ENCODE measurements around the gene FNIP1.
"Not testable (repeated sequence)": the region's sequence is repeated elsewhere in the genome, so short reads cannot be mapped to it uniquely, and the experiment has no call there.

FNIP1 gene

GRCh38 chr5:131634996-131635683, 161.7 kb downstream of the FNIP1 start, which contains the start of gene RAPGEF6:
TSS of gene RAPGEF6 (minus strand) at chr5:131635229. CDS start at chr5:131635030, 199 bp downstream.
- peak; percentile 100 for DNase-seq

DNA sequence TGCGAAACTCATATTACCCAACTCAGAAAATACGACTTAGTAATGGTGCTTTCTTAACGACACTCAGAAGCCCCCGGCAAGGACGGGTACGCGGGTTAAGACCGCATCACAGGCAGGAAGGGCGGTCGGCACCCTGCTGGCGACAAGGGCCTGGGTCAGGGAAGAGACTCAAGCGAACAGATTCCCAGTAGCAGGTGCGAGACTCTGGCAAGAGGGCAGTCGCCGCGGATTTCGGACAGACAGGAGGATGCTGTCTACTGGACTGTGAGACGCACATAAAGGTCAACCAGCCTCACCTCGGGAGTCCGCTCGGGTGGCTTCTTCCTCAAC, 162.2 kb downstream of the FNIP1 start:
- peak; percentile 60 for DNase-seq

DNA sequence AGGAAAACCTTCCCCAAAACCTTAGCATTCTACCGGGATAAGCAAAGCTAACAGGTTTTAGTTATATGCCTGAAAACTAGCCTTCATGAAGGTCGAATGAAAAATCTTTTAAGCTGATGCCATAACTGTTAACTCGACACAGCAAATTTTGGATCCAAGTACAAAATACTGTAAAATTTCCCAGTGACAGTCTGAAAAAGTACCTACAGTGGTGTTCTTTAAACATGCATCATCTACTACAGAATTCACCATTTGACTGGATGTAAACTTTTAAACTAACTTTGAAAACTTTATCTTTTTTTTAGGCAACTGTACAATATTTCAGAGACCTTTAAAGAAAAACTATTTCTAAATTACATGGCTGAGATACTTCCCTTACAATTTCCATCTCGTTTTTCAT, 162.6 kb downstream of the FNIP1 start:
- DNase-seq = no peak

DNA sequence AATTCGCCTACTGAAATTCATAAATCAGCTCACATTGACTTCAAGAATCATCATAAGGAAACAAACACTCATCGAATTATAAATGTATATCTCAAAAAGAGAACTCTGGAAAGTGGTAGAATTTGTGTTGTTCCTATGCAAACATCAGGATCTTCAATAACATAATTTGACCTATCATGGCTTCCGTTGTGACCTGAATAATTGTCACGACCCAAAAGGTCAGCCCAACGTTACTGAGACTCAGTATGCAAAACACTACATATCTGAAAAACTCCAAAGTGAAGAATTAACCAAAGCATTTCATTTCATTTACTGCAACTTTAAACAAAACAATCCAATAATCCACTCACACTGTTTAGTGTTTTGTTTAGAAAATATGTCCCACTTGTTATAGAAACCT, 163.0 kb downstream of the FNIP1 start:
- DNase-seq = no peak

GRCh38 chr5:131630963-131631350, 165.9 kb downstream of the FNIP1 start:
- DNase-seq = no peak

GRCh38 chr5:131630208-131630962, 166.4 kb downstream of the FNIP1 start:
- no peak for DNase-seq

DNA sequence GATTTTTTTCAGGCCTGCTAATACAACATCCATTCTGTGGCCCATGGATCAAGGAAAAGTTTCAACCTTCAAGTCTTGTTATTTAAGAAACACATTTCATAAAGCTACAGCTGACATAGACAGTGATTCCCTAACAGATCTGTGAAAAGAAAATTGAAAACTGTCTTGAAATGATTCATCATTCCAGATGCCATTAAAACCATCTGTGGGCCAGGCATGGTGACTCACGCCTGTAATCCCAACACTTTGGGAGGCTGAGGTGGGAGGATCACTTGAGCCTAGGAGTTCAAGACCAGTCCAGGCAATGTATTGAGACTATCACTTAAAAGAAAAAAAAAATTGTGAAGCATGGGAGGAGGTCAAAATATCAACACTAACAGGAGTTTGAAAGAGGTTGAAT, 167.8 kb downstream of the FNIP1 start:
- peak; percentile 5 for DNase-seq

GRCh38 chr5:131627207-131627865, 169.5 kb downstream of the FNIP1 start:
- no peak for DNase-seq

DNA sequence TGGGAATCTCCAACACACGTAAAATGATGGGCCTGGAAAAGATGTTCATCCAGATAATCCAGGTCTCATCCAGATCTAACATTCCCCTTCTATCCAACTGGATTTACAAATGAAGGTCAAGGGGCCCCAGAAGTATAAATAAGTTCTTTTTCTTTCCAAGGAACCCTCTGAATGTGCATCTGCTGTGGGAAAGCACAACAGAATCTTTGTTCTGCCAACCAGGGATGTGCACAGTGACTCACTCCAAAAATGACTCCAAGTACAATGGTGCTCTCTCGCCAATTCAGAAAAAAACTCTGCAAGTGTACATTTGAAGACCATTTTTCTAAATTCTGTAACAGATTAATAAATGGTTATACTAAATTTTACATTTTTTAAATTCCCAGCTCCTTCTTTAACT, 174.2 kb downstream of the FNIP1 start:
- no peak for DNase-seq

DNA sequence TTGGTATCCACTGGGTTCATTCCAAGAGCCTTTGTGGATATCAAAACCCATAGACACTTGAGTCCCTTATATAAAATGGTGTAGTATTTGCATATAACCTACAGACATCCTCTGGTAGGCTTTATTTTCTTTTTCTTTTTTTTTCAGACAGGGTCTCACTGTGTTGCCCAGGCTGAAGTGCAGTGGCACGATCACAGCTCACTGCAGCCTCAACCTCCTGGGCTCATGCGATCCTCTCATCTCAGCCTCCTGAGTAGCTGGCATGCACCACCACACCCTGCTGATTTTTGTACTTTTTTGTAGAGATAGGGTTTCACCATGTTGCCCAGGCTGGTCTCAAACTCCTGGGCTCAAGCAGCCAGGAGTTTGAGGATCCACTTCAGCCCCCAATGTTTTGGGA, 175.7 kb downstream of the FNIP1 start:
- not testable (repeated sequence) for DNase-seq

DNA sequence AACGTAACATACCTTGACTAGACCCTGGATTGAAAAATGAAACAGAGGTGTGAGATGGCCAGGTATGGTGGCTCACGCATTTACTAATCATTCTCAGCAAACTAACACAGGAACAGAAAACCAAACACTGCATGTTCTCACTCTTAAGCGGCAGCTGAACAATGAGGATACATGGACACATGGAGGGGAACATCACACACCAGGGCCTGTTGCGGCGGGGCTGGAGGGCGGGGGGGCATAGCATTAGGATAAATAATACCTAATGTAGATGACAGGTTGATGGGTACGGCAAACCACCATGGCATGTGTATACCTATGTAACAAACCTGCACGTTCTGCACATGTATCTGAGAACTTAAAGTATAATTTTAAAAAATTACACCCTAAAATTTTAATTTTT, 177.7 kb downstream of the FNIP1 start:
- DNase-seq = no peak

DNA sequence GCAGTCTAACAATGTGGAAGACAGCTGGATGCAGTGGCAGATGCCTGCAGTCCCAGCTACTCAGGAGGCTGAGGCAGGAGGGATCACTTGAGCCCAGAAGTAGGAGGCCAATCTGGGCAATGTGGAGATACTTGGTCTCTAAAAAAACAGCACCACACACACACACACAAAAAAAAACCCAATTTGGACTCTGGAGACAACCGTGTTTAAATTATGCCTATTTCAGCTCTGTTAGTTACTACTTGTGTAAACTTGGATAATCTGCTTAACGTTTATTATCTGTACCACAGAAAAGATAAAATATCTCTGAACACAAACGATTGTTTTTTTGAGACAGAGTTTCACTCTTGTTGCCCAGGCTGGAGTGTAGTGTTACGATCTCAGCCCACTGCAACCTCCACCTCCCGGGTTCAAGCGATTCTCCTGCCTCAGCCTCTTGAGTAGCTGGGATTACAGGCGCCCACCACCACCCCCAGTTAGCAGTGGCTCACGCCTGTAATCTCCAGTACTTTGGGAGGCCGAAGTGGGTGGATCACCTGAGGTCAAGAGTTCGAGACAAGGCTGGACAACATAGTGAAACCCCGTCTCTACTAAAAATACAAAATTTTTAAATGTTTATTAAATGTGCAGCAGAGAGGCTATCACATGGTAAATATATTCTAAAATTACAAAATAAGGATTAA, 179.5 kb downstream of the FNIP1 start:
- DNase-seq = no peak

DNA sequence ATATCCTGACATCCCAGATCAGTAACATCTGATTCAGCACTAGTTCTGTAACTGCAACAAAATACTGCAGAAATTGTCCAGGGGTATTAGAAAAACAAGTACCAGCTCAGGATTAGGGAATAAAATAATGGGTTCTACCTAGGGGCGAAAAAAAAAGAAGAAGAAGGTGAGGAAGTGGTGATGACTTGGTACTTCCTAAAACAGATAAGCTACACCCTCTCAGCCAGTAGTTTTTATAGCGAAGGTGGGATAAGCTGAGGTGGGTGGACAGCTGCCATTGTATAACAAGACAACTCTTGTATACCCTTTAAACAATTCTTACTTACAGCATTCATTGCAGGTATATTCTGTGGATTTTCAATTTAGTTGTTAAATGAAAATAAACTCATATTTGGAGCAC, 180.9 kb downstream of the FNIP1 start:
- DNase-seq = no peak

DNA sequence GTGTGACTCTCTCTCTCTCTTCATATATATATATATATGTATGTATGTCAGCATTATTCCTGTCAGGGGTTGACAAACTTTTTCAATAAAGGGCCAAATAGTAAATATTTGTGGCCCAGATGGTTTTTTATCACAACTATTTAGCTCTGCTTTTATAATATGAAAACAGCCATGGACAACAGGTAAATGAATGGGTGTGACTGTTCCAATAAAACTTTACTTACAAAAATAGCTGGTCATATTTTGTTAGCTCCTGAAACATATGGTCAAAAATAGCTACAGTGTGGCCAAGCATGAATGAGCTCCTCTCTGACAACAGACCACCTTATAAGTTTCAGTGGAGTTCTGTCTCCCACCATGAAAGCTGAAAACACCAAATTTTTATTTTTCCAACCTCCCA, 183.4 kb downstream of the FNIP1 start:
- DNase-seq = no peak

- DNase-seq = no peak
Measured at GRCh38 chr5:131611064-131611381, 185.8 kb downstream of the FNIP1 start.

GRCh38 chr5:131610198-131611063, 186.4 kb downstream of the FNIP1 start:
- peak; percentile 80 for DNase-seq

DNA sequence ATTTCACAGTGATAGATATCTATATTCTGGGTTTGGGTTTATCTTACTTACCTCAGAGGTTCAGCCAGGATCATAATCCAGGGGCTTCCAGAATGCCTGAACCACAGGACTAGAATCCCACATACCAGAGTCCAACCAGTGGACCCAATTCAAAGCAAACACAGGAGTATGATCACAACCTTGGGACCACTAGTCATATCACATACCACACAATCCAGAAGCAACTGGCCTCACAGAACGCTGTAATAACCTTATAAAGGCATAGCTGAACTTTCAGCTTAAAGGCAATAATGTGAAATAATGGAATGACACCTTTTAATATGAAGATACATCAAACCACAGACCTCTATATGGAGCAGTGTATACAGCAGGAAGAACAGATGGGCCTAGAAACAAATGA, 187.0 kb downstream of the FNIP1 start:
- no peak for DNase-seq

DNA sequence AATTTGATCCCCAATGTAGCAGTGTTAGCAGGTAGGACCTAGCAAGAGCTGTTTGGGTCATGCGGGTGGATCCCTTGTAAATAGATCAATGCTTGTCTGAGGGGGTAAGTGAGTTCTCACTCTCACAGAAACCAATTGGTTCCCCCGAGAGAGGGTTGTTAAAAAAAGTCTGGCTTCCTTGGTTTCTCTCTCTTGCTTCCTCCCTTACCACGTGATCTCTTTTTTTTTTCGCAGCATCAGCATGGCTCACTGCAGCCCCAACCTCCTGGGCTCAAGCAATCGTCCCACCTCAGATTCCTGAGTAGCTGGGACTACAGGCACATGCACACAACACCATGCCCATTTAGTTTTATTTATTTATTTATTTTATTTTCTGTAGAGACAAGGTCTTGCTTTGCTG, 188.2 kb downstream of the FNIP1 start:
- DNase-seq = no peak

GRCh38 chr5:131607903-131608540, 188.8 kb downstream of the FNIP1 start:
- no peak for DNase-seq

GRCh38 chr5:131607418-131607817, 189.4 kb downstream of the FNIP1 start:
- DNase-seq = no peak

- DNase-seq = no peak
Measured at GRCh38 chr5:131605086-131605485, 191.7 kb downstream of the FNIP1 start.

Measured in kidney glomerular epithelial cell (primary cell).